Hair follicular keratinocyte (primary cell): ENCODE data around the gene RASSF7. TPM values are rescaled to one million over a fixed set of nuclear protein-coding genes. Genes with fewer than 3 reads are reported as not detected.

Experiments
- total RNA-seq: library from RNA; depleted of rRNA; stranded (reverse); fragments of >200 nt; gene quantifications from 2 replicates; pipeline ENCODE4 v1.2.3, GENCODE V29; 2015

Gene RASSF7, protein sequence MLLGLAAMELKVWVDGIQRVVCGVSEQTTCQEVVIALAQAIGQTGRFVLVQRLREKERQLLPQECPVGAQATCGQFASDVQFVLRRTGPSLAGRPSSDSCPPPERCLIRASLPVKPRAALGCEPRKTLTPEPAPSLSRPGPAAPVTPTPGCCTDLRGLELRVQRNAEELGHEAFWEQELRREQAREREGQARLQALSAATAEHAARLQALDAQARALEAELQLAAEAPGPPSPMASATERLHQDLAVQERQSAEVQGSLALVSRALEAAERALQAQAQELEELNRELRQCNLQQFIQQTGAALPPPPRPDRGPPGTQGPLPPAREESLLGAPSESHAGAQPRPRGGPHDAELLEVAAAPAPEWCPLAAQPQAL
- 47.2 and 60.8 TPM in 2 replicates for total RNA-seq

DNA sequence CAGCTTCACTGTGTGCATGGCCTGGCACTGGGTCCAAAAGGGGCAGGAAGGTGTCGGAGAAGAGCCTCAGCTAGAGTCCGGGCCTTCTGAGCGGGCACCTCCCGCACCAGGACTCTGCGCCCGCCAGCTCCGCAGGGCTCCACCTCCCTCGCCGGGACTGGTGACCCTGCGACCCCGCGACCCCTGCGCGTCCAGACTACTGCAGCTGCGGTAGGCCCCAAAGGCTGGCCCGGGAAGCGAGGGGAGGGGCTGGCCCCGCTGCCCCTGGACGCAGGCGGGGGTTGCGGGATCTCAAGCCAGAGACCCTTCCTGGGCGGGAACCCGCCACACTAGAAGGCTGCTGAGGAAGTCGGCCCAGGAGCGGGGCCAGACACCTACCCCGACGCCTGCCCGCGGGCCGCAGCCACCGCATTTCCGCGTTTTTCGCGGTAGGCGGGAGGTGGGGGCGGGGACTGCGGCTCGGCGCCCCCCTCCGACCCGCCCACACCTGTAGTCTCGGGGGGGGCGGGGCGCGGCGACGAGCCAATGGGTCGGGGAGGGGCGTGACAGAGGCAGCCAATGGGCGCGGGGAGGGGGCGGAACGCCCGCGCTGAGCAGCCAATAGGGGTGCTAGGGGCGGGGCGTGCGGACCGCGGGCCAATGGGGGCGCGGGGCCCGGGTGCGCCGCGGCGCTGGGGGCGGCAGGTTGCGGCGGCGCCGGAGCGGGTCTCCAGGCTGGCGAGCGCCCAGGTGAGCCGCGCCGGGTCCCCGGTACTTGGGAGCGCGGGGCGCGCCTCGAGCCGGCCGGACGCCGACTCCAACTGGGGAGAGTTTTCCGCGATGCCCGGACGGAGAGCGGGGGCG is at the start of gene RASSF7, which contains the start of gene LMNTD2:
Gene RASSF7, plus strand, starts transcription at position 666 of the 843 bp plus-strand sequence. CDS start 799 bp downstream, outside the sequence.
Gene LMNTD2, minus strand, starts transcription at position 434 of the 843 bp plus-strand sequence. Its CDS starts 22 bp downstream, at position 412.

DNA sequence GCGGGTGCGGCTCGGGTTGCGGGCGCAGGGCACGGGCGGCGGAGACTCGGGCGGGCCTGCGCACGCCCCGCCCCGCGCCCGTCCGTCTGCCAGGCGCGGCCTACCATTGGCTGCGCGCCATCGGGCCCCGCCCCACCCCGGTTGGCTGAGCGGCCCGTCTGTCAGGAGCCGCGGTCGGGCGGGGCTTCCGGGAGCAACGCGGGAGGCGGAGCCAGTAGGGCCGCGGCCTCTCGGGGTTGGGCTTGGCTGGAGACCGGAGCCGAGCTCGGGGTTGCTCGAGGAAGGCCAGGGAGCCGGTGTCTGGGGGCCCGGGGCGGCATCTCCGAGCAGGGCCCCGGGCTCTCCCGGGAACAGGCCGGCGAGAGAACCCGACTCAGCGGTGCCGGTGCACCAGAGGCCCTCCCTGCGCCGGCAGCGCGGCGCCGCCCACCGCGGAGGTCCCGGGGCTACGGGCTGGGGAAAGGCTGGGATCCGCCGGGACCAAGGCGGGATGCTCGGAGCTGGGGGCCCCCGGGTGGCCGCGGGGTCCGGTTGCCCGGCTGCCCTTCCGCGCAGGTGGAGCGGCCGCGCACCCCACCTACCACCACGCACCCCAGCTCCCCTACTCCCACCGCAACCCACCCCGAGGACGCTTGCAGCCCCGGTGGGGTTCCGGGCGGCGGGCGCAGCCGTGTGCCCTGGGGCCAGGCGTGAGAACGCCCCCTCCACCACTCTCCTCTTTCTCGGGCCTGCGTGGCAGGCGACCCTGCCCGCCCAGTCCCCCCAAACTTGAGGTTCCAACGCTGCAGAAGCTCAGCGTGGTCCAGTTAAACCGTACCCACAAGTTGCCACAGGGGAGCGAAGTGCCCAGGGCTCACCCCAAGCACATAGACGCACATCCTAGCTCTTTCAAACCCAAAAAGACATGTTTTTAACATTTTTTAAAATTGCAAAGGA is 25.0 kb upstream of the RASSF7 start, which contains the start of gene HRAS:
Gene HRAS, minus strand, starts transcription at position 58 of the 936 bp plus-strand sequence.

DNA sequence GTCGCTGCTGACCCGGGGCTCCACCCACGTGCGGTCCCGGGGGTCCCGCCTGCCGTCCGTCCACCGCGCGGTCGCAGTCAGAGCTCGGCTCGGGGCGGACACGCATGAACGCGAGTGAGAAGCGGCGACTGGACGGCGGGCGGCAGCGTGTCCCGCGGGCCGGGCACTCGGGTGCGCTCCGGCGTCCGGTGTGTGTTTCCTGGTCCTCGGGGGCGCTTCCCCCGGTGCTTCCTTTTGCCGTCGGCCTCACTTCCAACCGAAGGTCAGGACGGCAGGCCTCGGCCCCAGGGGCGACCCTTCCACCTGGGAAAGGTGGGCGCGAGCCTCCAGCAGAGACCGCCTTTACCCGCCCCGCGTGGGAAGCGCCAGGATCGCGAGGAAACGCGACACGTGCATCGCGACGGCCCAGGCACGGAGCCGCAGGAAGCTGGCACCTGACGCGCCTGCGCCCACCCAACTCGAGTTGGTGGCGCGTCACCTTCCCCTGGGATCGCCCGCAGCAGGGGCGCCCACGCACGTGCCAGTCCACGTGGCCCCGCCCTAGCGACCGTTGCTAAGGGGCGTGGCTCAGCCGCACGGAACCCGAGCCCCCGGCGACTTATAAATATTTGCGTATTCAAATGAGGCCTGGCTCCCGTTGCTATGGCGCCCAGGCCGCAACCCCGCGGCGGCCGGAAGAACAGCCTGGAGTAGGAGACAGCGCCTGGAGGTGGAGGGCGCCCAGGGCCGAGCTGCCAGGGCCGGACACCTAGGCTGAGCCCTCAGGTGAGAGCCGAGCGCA is 23.7 kb upstream of the RASSF7 start, which contains the start of gene LRRC56:
Gene LRRC56, plus strand, starts transcription at position 687 of the 781 bp plus-strand sequence. CDS start 3,158 bp downstream, outside the sequence.

DNA sequence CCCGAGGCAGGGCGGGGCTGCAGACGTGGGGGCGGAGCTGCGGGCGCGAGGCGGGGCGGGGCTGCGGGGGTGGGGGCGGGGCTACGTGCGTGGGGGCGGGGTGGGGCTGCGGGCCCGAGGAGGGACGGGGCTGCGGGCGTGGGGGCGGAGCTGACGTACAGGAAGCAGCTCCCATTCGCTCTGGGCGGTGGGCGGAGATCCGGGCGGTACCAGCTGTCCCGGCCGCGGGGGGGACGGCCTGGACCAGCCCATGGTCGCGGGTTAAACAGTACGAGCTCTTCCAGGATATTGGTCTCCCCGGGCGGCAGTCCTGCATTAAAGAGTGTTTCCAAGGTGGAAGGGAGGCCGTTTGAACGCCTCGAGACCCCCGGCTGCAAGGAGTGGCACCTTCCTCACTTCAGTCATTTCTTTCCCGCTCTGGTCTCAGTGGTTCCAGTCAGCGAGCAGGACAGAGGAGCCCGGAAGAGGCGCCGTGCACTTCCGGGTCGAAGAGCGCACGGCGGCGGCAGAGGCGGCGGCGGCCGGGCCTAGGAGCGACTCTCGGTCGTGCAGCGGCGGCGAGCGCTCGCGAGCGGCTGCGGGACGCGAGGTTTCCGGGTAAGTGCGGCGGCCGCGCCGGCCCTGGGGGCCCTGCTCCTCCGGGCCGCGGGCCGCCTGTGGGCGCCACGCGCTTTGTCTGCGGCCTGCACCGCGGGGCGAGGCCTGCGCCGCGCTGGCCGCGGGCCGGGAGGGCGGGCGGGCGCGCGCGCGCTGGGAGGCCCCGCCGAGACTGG is 15.4 kb downstream of the RASSF7 start, which contains the start of gene PHRF1:
Gene PHRF1, plus strand, starts transcription at position 475 of the 773 bp plus-strand sequence. CDS start 5,043 bp downstream, outside the sequence.

Other genes with a start within 250 kb of the RASSF7 start
- gene IFITM1, start 246.9 kb upstream of the RASSF7 start, total RNA-seq = 6.8 and 20.1 TPM in 2 replicates
- gene IFITM3, start 240.1 kb upstream of the RASSF7 start, total RNA-seq = 41.5 and 86.0 TPM in 2 replicates
- gene B4GALNT4, start 191.5 kb upstream of the RASSF7 start, total RNA-seq = 11.0 and 21.8 TPM in 2 replicates
- gene PKP3, start 166.8 kb upstream of the RASSF7 start, total RNA-seq = 292 and 373 TPM in 2 replicates
- 5.9 and 7.8 TPM in 2 replicates for gene SIGIRR, start 146.0 kb upstream of the RASSF7 start, total RNA-seq
- 9.5 and 19.5 TPM in 2 replicates for gene ANO9, start 119.0 kb upstream of the RASSF7 start, total RNA-seq
- gene PTDSS2, start 110.7 kb upstream of the RASSF7 start, total RNA-seq = 38.2 and 52.8 TPM in 2 replicates
- gene RNH1, start 53.7 kb upstream of the RASSF7 start, total RNA-seq = 322 and 445 TPM in 2 replicates
- 116 and 135 TPM in 2 replicates for gene HRAS, start 25.4 kb upstream of the RASSF7 start, total RNA-seq
- under 0.01 and 0.34 TPM in 2 replicates for gene LRRC56, start 23.4 kb upstream of the RASSF7 start, total RNA-seq
- gene LMNTD2, start 232 bp upstream of the RASSF7 start, total RNA-seq = 0.23 and 3.0 TPM in 2 replicates
- gene PHRF1, start 15.5 kb downstream of the RASSF7 start, total RNA-seq = 13.8 and 21.4 TPM in 2 replicates
- gene IRF7, start 55.0 kb downstream of the RASSF7 start, total RNA-seq = 8.0 and 15.8 TPM in 2 replicates
- gene CDHR5, start 64.0 kb downstream of the RASSF7 start, total RNA-seq = not detected in 2 replicates
- not detected in 2 replicates for gene SCT, start 66.2 kb downstream of the RASSF7 start, total RNA-seq
- gene DRD4, start 76.3 kb downstream of the RASSF7 start, total RNA-seq = not detected in 2 replicates
- gene DEAF1, start 134.3 kb downstream of the RASSF7 start, total RNA-seq = 16.0 and 25.5 TPM in 2 replicates
- 23.7 and 40.1 TPM in 2 replicates for gene TMEM80, start 134.8 kb downstream of the RASSF7 start, total RNA-seq
- gene EPS8L2, start 145.3 kb downstream of the RASSF7 start, total RNA-seq = 92.0 and 124 TPM in 2 replicates
- gene TALDO1, start 186.5 kb downstream of the RASSF7 start, total RNA-seq = 212 and 214 TPM in 2 replicates
- gene GATD1, start 216.5 kb downstream of the RASSF7 start, total RNA-seq = 23.1 and 25.0 TPM in 2 replicates
- not detected in 2 replicates for gene CEND1, start 229.1 kb downstream of the RASSF7 start, total RNA-seq
- gene SLC25A22, start 237.3 kb downstream of the RASSF7 start, total RNA-seq = 19.0 and 21.6 TPM in 2 replicates
- 10.0 and 16.2 TPM in 2 replicates for gene PIDD1, start 244.3 kb downstream of the RASSF7 start, total RNA-seq
- gene RPLP2, start 249.0 kb downstream of the RASSF7 start, total RNA-seq = 674 and 1,062 TPM in 2 replicates